DMS 273 (cell line): ENCODE results near the gene NTRK2.

Experiments used
- DNase-seq: peaks from one replicate; lab custom pipeline; 2025; ENCODE audit not compliant: unreplicated experiment; lab: John Stamatoyannopoulos, UW

NTRK2 gene

GRCh38 chr9:84731696-84732095, 62.2 kb downstream of the NTRK2 start:
- no peak for DNase-seq

GRCh38 chr9:84736081-84736480, 66.6 kb downstream of the NTRK2 start:
- no peak for DNase-seq

GRCh38 chr9:84736536-84736935, 67.0 kb downstream of the NTRK2 start:
- DNase-seq: no peak

- DNase-seq: no peak
These were observed 68.8 kb downstream of the NTRK2 start for GRCh38 chr9:84738353-84738752.

- no peak for DNase-seq
These were observed 72.7 kb downstream of the NTRK2 start for GRCh38 chr9:84742261-84742660.

- no peak for DNase-seq
These were observed 74.7 kb downstream of the NTRK2 start for GRCh38 chr9:84744195-84744594.

- DNase-seq: no peak
These were observed 75.2 kb downstream of the NTRK2 start for GRCh38 chr9:84744726-84745125.

GRCh38 chr9:84748112-84748511, 78.6 kb downstream of the NTRK2 start:
- no peak for DNase-seq

- DNase-seq: no peak
These were observed 80.8 kb downstream of the NTRK2 start for GRCh38 chr9:84750152-84750865.

- no peak for DNase-seq
These were observed 82.4 kb downstream of the NTRK2 start for GRCh38 chr9:84751921-84752320.

- no peak for DNase-seq
These were observed 84.9 kb downstream of the NTRK2 start for GRCh38 chr9:84754461-84754860.

- DNase-seq: no peak
These were observed 85.4 kb downstream of the NTRK2 start for GRCh38 chr9:84754881-84755280.

GRCh38 chr9:84755380-84755779, 85.9 kb downstream of the NTRK2 start:
- no peak for DNase-seq

GRCh38 chr9:84756171-84756570, 86.6 kb downstream of the NTRK2 start:
- DNase-seq: no peak

- no peak for DNase-seq
These were observed 87.2 kb downstream of the NTRK2 start for GRCh38 chr9:84756731-84757130.

- no peak for DNase-seq
These were observed 89.3 kb downstream of the NTRK2 start for GRCh38 chr9:84758817-84759216.

GRCh38 chr9:84759300-84759750, 89.8 kb downstream of the NTRK2 start:
- no peak for DNase-seq

- DNase-seq: no peak
These were observed 90.3 kb downstream of the NTRK2 start for GRCh38 chr9:84759804-84760203.

- DNase-seq: no peak
These were observed 91.7 kb downstream of the NTRK2 start for GRCh38 chr9:84761137-84761808.

GRCh38 chr9:84772511-84772910, 103.0 kb downstream of the NTRK2 start:
- DNase-seq: no peak

GRCh38 chr9:84773022-84773421, 103.5 kb downstream of the NTRK2 start:
- no peak for DNase-seq

GRCh38 chr9:84775056-84775643, 105.6 kb downstream of the NTRK2 start:
- DNase-seq: no peak
